Measurements from ENCODE around the gene SAA2.

DNA sequence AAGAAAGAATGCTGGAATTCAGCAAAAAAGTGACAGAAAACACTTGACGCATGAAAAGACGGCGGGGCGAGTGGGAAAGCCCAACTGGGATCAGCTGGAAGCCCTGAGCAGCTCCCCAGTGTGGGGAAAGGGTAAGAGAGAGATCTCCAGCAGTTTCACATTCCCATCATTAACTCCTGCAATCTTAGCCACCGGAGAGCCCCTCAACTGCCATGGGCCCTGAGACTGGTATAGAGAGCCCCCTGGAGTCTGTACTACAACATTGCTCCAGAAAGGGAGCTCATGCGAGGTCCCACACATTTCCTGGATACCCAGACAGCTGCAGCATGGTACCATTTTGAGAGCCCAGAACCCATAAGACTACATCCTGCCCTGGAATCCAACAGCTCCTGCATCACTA lies 44.7 kb downstream of the SAA2 start:
- TF ChIP-seq, protein P1, sequence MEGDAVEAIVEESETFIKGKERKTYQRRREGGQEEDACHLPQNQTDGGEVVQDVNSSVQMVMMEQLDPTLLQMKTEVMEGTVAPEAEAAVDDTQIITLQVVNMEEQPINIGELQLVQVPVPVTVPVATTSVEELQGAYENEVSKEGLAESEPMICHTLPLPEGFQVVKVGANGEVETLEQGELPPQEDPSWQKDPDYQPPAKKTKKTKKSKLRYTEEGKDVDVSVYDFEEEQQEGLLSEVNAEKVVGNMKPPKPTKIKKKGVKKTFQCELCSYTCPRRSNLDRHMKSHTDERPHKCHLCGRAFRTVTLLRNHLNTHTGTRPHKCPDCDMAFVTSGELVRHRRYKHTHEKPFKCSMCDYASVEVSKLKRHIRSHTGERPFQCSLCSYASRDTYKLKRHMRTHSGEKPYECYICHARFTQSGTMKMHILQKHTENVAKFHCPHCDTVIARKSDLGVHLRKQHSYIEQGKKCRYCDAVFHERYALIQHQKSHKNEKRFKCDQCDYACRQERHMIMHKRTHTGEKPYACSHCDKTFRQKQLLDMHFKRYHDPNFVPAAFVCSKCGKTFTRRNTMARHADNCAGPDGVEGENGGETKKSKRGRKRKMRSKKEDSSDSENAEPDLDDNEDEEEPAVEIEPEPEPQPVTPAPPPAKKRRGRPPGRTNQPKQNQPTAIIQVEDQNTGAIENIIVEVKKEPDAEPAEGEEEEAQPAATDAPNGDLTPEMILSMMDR (IDR thresholded peaks at IDR 0.05; ENCODE audit: low read depth, low read length, missing input control) = peak; percentile 12
- TF ChIP-seq JUND (IDR thresholded peaks at IDR 0.05) = no peak
- TF ChIP-seq, protein P2, sequence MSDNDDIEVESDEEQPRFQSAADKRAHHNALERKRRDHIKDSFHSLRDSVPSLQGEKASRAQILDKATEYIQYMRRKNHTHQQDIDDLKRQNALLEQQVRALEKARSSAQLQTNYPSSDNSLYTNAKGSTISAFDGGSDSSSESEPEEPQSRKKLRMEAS (IDR thresholded peaks at IDR 0.05) = no peak

All from liver (tissue), 3 donors.